Stimulated activated CD4-positive, alpha-beta T cell treated with anti-CD3 and anti-CD28 coated beads, Interleukin-2, amount 100 ng/mL, for 24 hours (primary cell): ENCODE measurements around the gene IGF1R.

Experiments used
- DNase-seq, 2 donors: peaks; one replicate each; pipeline ENCODE4 v3.0.0-alpha.2; 2020

The IGF1R gene

DNA sequence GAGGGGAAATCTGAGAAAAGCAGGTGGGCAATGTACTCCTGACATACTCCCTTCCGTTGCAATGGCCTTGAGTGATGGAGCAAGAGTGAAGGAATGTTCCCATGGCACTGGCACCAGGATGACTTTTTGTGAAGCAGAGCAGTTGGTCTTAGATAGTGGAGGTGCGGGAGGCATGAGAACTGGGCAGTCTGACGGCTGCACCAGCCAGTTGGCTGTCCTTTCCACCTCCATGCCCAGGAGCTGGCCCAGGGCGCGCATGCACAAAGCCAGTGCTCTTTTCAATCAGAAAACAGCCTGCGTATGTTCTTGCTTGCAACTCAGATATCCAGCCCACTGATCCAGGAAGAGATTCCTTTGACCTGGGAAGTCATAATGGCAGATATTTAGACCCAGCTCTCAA, 222.4 kb downstream of the IGF1R start:
- no peak for DNase-seq

DNA sequence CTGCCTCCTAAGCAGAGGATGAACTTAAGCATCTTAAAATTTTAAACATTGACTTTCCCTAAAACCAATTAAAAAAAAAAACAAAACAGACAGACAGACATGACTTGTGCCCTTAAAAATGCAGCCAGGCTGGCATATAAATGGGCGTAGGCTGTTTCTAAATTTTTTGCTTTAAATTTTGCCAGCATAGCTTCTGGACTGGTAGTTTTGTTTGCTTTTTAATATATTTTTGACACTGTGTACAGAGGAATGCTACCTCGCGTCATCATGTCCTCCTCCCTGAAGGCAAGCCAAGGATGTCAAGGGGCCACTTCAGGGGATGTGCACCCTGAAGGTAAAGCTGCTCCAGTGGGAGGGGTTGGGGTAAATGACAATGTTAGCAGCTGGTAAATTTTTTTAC, 224.4 kb downstream of the IGF1R start:
- no peak for DNase-seq

DNA sequence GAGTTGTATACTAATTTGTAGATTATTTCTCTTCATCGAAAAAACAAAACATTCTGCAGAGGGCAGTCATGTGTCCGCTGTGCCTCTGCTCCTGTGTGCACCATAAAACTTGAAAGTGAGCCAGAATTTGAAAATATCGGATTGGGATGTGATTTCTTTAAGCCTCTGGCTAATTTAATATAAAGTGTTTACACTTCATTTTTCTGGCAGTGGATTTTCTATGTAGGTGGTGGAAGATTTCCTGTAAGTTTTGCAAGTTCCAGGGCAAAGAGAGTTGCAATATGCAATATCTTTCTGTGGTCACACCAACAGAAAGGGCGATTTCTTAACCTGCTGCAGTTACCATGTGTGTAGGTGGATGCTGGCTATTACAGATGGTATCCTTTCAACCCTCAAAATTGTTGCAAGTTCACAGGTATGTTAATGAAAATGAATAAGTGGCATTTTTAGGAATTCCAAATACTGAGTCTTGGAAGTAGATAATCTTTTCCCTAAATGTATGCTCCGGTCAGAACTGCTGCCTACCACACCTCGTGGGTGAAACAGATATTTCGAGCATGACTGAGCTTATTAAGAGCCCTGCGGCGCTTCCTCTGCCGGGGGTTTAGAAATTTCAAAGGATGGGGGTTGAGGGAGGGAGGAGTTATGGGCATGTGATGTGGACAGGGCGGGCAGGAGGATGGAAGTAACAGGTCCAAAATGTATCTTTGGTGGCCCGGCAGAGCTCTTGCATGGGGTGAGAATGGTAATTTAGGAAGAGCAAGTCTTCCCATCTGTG, 225.3 kb downstream of the IGF1R start:
- no peak for DNase-seq

DNA sequence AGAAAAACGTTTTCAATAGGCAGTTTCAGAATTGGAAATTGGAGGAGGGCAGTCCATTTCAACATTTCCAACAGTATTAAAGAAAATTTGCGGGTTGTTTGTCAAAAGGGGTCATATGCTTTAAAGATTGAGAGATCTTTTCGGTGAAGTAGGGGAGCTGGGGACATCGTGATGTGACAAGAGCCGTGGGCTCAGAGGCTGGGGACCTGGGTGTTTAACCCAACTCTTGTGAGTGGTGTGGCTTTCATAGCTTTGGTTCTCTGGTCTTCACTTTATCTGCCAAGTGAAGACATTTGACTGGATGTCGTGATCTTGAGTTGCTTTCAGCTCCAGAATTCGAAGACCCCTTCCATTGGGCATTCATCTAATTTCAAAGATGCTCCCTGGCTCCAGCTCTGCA, 226.0 kb downstream of the IGF1R start:
- DNase-seq = no peak

DNA sequence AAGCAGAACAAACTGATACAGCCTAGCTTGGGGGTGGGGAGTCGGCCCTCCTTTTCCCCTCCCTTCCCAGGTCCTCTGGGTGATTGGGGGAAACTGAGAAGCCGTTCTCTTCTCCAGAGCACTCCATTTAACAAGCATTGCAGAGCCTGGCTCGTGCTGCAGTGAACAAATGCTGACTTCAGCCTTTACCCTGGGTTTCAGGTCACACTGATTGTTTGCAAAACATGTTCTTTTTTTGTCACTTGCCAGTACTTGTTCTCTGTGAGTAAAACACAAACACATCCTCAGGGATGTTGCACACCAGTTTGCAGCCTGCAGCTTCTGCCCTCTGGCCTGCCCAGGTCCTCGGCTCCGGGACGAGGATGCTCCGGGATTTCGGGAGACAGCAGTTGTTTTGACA, 226.4 kb downstream of the IGF1R start:
- DNase-seq = no peak

DNA sequence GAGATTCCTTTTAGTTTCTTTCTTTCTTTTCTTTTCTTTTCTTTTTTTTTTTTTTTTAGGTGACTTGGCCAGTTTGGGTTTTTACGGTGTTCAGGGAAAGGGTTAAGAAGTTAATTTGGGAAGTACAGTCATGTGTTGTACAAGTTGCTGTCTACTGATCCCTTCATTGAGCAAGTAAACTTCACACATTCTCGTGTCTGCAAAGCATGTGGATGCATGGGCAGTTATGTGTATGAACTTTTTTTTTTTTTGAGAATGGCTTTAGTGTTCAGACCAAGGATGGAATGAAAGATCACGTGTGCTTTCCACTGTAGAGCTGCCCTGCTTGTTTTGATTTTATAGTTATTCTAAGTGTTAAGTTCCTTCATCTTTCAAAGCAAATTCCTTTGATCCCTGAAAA, 227.0 kb downstream of the IGF1R start:
- no peak for DNase-seq

DNA sequence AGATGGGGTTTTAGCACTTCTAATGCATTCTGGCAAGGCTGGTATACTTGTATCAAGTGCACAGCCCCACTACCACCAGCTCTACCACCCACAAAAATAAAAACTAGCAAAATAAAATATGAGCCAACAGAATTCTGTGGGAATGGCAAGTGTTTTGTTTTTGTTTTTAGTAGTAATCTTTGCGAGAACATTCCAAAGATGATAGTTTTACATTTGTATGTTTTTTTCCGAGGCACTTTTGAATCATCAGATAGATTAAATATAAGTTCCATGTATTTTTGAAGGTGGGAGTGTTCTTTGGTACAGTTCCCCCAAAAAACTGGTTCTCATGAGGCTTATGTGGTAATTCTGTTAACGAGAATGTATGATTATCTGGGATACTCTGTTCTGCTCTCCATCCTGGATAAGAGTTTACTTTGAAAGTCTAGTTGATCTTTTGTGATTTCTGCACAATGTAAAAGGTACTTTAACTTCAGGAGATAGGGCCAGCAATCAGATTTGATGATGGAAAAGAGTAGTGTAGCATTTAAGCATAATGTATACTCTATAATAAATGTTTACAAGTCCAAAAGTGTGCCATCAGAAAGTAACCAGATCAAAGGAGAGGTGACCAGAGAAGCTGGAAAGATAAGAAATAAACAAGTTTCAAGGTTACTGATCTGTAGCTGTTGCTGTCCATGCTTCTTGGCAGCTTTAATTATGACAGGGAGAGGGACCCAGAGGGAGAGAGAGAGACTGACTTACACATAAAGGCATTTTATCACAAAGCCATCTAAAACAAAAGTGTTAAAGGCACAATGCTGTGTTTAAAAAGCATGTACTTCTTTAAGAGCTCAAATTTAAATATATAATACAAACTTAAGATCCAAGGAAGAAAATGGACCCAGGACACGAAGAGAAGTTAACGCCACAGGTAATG, 228.4 kb downstream of the IGF1R start:
- DNase-seq = no peak

DNA sequence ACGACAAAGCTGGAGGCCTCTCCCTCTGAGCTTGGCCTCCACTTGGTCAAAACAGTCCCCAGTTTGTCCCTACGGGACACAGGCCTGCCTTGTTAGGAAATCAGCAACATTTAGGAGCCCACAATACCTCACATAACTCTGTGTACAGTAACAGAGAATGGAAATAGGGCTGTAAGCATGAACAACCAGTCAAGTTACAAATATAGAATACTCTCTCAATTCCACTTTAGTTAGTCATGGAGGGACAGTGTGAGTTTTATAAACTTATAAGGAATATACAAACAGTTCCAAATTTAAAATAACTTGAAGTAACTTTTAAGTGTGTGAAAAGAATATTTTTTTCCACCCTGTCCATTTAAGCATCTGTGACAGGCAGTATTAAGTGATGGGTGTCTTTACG, 229.8 kb downstream of the IGF1R start:
- DNase-seq = no peak

DNA sequence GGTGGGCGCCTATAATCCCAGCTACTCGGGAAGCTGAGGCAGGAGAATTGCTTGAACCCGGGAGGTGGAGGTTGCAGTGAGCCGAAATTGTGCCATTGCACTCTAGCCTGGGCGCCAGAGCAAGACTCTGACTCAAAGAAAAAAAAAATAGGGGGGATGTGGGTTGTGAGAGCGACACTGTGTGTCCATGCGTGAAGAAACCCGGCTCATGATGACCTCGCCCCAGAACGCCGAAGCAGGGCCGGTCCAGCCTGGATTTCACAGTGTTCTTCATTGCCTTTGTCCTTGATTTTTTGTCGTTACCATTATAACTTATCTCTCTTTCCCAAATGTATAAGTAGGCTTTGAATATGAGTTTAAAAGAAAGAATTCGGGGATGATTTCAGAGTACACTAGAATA, 230.5 kb downstream of the IGF1R start:
- no peak for DNase-seq

DNA sequence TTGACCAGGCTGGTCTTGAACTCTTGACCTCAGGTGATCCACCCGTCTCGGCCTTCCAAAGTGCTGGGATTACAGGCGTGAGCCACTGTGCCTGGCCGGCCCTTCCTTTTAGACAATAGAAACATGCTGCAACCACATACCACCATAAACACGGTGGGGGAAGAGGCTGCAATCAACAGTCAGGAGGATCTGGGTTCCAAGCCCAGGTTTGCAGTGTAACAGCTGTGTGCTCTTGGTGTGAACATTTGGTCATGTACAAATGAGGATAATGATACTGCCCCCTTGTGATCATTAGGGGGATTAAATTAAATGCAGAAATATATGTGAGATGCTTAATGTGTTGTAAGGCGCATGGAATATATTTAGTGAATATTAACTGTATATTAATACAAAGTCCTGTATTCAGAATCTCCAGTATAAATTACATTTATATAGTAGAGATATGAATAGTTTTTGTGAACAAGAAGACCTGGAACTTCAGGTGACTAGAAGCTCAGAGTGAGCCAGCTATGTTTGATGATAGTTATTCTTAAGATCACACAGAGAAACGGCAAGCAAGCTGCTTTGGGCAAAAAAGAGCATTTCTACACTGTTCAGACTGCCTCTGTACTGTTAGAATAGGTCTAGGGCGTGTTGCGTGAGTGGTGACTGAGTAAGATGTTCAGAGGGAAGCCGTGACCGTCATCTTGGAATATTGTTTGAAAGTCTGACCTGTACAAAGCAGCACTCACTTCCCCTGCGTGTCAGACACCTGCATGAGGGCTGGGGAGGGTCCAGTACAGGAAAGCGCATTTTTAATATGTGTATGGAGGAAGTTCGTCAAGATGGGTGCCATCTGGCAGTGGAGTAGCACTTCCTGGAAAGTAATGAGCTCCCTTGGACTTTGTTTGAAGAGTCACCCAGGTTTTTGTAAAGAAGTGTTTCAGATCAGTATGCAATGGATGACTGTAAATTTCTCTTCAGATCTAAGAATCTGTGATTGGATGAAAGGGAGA, 233.5 kb downstream of the IGF1R start:
- DNase-seq = no peak

DNA sequence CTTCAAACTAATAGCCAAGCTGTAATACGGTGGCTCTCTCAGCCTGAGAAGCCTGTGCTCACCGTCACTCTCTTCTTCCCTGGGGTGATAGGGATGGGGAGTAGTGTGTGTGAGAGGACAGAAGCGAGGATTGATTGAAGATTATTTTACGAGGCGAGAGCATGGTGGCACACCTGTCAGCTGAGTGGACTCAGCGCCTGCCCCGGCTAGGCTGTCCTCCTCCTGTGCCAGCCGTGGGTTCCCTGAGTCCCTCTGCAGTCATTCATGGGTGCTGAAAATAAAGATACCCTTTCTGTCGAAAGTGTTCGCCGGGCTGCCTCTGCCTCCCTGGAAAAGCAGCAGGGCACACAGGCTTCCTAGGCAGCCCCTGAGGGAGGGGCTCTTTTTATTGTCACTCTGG, 235.1 kb downstream of the IGF1R start:
- DNase-seq = no peak

DNA sequence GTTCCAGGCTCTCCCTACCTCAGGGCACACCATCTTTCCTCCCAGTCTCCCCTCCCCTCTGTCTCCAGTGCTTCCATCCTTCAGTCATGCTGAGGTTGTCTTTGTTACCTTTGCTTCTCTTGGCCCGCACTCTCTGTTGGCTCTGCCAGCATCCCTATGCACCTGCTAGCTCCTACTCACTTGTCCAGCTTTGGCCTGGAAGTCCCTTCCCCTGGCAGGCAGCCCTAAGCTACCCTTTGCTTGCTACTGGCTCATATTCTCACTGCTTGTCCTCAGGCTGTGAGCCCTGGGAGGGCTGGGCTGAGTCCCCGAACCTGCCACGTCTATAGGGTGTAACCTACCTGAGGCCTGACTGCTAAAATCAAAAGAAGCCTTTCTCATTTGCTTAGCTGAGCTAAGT, 236.6 kb downstream of the IGF1R start:
- DNase-seq = no peak

DNA sequence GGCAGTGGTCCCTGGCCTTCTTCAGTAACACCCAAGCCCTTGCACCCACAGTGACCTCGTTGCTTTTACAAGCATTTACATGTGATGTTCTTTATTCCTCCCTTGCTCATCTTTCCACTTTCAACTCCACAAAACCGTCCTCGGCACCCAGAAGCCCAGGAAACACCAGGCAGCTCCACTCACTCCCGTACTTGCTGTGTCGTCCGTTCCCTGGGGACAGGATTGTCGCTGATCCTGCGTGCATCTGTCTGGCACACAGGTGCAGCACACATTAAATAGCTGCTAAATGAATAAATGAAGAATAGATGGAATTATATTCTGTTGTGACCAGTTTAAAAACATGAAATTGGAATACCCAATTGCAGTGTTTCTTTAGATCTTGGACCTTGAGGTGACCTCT, 239.6 kb downstream of the IGF1R start:
- no peak for DNase-seq

DNA sequence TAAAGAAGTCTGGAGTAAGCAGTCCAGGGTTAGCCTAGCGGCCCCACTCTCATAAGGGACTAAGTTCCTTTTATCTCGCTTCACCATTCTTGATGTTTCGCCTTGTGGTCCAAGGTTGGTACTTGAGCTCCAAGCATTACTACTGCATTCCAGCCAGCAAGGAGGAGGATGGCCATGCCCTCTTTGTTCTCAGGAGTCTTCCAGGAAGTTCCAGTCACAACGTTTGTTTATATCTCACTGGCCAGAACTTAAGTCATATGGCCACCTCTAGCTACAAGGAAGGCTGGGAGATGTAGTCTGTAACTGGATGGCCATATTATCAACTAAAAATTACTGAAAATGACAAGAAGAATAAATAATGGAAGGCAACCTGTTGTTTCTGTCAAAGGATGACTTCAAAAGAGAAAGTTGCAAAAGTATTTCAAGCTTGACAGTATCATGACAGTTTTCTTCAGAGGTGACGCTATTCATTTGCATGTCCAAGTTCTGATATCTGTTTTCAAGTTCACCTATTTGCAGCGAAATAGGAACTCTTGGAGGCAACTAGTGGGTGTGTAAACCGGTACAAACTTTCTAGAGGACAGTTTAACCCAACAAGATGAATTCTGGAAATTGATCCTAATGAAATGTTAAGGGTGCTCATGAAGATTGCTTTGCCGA, 240.6 kb downstream of the IGF1R start:
- DNase-seq = no peak

DNA sequence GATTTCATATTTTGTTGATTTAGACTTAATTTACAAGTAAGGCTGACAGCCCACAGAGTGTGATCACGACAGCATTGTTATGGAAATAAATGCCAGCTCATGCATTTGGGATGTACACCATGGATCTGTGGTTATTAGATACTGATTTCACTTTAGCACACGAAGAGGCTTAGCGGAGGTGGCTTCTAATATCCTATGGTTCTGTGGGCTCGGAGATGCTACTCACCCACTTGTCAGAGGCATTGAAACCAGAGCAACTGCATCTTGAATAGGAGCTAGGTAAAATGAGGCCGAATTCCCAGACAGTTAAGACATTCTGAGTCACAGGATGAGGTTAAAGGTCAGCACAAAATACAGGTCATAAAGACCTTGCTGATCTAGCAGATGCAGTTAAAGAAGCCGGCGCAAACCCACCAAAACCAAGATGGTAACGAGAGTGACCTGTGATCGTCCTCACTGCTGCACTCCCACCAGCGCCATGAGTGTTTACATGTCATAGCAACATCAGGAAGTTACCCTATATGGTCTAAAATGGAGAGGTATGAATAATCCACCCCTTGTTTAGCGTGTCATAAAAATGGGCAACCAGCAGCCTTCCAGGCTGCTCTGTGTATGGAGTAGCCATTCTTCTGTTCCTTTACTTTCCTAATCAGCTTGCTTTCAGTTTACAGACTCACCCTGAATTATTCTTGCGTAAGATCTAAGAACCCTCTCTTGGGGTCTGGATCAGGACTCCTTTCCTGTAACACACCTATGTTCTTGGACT, 241.8 kb downstream of the IGF1R start:
- no peak for DNase-seq

DNA sequence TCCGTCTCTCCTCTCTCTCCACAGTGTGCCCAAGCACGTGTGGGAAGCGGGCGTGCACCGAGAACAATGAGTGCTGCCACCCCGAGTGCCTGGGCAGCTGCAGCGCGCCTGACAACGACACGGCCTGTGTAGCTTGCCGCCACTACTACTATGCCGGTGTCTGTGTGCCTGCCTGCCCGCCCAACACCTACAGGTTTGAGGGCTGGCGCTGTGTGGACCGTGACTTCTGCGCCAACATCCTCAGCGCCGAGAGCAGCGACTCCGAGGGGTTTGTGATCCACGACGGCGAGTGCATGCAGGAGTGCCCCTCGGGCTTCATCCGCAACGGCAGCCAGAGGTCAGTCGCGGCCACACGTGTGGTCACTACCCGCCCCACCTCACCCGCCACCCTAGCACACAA, 243.0 kb downstream of the IGF1R start:
- DNase-seq = no peak

DNA sequence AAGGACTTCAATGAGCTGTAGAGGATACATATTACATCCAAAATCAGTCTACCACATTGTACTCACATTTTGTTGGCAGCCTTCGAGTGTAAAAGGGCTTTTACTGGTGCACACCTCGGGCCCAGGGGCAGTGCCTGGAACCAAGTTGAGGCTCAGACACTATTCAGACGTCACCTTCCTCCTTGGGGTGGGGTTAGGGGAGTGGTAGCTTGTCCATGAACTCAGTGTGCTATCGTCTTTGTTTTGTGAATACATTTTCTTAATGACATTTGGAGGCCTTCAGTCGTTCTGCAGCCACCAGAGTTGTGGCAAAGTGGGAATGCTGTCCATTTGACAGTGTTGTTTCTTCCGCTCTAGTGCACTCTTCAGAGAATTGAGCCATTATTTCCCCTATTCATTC, 245.1 kb downstream of the IGF1R start:
- no peak for DNase-seq

DNA sequence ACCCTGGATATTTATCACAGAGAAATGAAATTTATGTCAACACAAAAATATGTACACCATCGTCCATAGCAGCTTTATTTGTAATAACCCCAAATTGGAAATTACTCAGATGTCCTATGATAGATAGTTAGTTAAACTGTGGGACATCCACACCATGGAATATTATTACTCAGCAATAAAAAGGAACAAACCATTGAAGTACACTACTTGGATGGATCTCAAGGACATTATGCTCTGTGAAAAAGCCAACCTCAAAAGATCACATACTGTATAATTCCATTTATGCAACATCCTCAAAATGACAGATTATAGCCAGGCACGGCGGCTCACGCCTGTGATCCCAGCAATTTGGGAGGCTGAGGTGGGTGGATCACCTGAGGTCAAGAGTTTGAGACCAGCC, 246.0 kb downstream of the IGF1R start:
- DNase-seq = no peak

DNA sequence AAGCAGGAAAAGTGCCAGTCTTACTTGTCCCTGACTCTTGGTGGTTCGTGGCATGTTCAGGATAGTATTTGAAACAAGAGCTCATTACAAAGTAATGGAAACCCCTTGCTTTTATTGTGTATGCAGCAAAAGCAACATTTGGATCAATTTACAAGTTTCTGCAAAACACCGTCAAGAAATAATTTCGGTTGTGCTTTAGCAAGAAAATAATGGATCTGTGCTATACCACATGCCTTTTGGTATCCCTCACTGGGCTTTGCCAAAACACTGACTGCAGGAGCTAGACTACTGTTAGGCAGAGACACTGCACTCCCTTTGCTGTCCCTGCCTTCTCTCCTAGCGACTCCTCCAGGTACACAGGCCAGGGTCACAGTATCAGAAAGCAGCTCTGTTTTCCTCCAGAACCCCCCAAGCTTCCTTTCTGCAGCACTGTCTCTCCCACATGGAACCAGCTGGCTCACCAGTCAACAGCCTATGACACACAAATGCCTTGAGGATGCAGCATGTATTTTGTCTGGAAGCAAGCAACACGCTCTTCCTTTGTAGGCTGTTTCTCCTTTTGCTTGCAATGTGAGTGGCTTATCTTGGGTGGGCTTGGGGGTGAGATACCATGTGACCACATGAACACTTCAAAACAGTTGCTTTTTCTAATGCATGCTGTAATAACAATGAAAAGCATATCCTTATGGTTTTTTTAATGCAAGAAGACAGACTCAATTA, 247.8 kb downstream of the IGF1R start:
- no peak for DNase-seq

DNA sequence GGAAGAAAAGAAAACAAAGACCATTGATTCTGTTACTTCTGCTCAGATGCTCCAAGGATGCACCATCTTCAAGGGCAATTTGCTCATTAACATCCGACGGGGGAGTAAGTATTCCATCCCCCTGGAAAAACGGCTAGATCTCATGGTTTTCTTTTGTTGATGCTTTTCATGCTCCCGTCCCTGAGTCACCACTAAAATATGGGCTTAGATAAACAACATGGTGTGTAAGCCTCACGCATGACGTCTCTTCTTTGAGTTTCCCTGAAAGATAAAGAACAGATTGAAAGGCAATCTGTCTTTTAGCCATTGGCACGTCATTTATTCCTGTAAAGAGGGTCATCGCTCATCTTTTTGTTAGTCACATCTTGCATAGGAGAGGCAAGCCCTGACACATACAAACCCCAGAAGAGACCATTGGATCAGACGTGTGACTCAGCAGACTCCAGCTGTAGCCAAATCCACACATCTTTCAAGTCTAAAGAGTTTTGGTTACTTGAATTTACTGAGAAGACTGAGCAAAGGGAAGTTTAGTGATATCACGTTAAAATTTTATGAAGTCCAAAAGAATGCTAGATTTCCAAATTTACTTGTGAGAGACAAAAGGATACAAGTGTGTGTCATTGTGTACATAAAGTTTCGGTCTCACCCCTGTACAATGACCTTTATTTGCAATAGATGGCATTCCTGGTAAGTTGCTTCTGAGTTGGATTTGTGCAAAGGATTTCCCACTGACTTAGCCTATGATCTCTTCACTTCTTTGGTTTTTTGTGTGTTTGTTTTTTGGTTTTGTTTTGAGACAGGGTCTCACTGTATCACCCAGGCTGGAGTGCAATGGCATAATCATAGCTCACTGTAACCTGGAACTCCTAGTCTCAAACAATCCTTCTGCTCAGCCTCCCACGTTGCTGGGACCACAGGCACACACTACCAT, 248.7 kb downstream of the IGF1R start:
- no peak for DNase-seq
